COR-L47 (cell line): ENCODE results near the gene TARS2.
A peak's percentile ranks its signal among the peaks of the same experiment; 100 is the strongest.

Source experiments
- DNase-seq: peaks from one replicate; lab custom pipeline; 2025; lab: John Stamatoyannopoulos, UW

The TARS2 gene

DNA sequence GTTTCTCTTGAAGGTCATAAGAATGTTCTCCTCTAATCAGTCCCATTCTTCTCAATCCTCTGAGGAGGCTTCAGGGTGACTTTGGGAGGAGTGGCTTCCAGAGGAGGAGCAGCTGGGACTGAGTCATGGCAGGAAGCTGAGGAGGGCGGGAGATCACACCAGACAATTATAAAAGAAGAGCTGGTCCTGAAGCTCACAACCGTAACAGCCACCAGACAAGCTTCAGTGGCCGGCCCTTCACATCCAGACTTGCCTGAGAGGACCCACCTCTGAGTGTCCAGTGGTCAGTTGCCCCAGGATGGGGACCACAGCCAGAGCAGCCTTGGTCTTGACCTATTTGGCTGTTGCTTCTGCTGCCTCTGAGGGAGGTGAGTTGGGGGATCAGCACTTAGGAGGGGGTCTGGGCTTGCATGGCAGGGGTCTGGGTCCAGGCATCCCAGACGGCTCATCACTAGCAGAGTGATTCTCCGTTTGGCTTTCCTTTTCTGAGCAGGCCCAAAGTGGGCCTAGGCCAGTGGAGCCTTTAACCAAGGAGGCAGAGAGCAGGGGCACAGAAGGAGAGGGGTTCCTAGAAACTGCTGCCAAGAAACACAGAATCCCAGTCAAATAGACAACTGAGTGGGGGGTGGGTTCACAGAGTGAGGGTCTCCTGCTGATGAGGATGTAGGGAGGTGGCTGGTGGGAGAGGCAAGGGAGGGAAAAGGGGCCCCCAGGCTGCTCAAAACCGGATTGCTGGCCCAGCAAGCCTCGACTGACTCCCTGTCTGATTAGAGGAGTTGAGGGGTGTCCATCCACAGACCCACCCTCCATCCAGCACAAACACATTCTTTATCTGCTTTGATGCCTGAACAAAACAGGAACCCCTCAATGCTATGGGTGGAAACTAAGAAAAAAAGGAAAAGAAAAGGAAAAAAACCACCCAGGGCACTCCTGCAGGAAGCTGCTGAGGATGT lies 21.0 kb downstream of the TARS2 start, which contains the start of gene ECM1:
Gene ECM1 (plus strand): TSS at position 198 of the 953 bp plus-strand sequence. CDS start 101 bp downstream, at position 299.
- DNase-seq: no peak

GRCh38 chr1:150508982-150509381 lies 21.8 kb downstream of the TARS2 start:
- DNase-seq: no peak

GRCh38 chr1:150511551-150511950 lies 24.3 kb downstream of the TARS2 start:
- DNase-seq: peak; percentile 98

- DNase-seq: no peak
Observed at GRCh38 chr1:150511985-150512660, 24.9 kb downstream of the TARS2 start.

DNA sequence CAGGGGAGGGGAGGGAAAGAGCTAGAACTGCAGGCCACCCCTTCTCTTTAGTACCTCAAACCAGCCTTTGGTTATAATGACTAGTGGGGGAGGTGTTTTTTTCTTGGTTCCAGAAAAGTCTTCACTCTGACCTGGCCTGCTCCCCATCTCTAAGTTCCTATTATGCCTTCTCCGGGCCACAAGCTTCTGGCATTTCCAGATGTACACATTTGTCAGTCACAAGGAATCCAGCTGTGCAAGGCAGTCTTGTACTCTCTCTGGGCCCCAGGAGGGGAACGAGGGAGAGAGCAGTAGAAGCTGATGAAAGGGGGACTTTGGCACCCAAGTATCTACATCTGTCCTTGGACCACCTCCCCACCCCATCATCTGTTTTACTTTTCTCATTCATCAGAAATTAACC lies 25.6 kb downstream of the TARS2 start:
- DNase-seq: no peak

DNA sequence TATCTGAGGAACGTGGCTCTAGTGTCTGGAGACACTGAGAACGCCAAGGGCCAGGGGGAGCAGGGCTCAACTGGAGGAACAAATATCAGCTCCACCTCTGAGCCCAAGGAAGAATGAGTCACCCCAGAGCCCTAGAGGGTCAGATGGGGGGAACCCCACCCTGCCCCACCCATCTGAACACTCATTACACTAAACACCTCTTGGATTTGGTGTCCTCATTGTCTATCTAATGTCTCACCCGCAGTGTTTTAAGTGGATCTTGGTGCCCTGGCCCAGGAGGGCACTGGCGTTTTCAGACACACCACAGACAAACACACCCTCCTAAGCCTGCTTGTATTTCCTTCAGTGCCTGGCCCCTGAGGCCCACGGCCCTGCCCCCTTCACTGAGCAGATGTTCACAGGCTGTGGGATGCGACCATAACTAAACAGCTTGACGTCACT lies 26.2 kb downstream of the TARS2 start:
- no peak for DNase-seq

- no peak for DNase-seq
Observed at GRCh38 chr1:150514260-150514659, 27.0 kb downstream of the TARS2 start.

DNA sequence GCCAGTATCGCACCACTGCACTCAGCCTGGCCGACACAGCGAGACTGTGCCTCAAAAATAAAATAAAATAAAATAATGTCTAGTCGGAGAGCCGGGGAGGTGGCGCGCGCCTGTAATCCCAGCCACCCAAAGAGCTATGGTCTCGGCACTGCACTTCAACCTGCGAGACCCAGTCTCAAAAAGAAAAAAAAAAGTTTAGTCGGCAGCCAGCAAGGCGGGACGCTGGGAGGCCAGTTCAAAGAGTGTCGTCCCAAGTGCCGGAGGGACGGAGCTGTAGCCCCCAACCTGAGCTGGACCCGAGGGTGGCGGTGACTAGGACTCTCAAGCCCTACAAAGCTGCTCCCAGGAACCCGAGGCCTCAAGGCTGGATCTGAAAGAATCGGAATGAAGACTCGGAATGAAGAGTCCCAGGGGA lies 27.7 kb downstream of the TARS2 start:
- DNase-seq: no peak

- DNase-seq: peak; percentile 94
Observed at GRCh38 chr1:150515328-150516049, 28.3 kb downstream of the TARS2 start, which contains the start of gene FALEC. FALEC (plus strand) TSS chr1:150515752.

- no peak for DNase-seq
Observed at GRCh38 chr1:150516050-150516591, 28.9 kb downstream of the TARS2 start.

GRCh38 chr1:150516616-150517015 lies 29.4 kb downstream of the TARS2 start:
- no peak for DNase-seq

GRCh38 chr1:150521196-150521968 lies 34.2 kb downstream of the TARS2 start:
- DNase-seq: no peak

DNA sequence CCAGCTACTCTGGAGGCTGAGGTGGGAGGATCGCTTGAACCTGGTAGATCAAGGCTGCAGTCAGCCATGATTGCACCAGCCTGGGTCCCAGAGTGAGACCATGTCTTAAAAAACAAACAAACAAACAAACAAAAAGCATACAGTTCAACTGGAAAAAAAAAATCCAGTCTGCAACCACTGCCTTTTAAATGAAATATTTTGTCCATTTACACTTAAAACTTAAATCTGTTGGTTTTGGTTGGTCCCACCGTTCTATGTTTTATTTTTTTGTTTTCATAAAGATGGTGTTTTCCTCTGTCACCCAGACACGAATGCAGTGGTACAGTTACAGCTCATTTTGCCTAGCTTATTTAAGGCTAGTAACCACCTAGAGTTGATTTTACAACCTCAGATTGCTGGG lies 38.1 kb downstream of the TARS2 start:
- DNase-seq: no peak

DNA sequence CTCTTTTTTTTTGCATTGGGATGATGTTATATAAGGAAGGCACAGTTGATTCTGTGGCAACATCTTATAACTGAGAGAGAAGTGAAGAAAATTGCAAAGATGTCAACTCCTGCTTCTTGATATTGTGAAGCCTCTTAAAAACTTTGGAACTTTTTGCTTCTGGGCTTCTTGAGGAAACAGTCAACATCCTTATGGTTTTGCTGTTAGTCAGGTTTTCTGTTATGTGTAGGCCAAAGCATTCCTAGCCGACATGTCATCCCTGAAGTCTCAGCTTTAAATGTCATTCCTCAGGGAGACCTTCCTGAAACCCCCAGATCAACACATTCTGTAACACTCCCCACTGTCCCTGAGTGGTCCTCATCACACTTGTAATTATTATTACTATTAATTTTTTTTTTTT lies 41.0 kb downstream of the TARS2 start:
- DNase-seq: no peak

- DNase-seq: no peak
Observed at GRCh38 chr1:150529017-150529416, 41.8 kb downstream of the TARS2 start.

DNA sequence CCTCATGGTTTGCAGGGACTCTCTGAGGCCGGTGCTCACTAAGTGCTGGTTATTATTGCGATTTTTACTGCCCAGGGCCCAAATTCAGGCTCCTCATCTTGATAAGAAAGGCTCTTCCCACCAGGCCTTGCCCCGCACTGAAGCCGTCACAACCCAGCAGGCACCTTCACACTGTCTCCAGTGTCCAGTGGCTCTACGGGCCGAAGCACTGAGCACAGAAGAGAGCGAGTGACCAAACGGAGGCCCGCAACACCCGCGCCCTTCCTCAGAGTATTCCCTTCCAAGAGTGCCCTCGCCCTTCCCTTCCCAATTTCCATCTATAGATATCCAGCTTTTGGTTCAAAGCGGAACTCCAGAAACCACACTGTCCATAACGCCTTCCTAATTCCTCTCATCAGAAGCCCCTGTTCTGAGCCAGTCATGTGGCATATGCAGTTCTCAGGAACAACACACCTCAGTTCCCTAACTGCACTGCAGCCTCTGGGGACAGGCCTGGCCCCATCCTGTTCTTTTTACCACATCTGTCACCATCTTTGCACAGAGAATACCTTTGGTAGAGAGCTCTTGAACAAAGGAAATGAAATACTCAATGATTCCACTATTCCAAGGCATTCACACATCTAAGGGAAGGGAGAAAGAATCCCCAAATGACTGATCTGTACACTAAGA lies 43.4 kb downstream of the TARS2 start:
- DNase-seq: no peak

DNA sequence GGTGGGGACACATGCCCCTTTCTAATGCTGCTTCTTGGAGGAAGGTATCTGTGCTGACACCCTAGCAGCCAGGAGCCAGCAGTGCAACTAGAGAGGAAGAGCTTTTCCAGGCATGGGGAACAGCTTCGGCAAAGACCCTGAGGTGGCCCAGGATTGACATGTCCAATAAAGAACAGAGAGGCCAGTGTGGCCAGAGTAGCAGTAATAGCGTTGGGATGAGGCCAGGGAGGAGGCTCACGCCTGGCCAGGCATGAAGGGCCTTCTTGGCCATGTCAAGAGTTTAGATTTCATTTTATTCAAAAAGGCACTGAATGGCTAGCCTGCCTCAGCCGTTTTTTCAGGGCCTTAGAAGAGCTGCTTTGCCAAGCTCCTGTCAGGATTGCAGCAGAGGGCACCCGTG lies 45.6 kb downstream of the TARS2 start:
- no peak for DNase-seq

GRCh38 chr1:150534002-150534401 lies 46.8 kb downstream of the TARS2 start:
- no peak for DNase-seq

DNA sequence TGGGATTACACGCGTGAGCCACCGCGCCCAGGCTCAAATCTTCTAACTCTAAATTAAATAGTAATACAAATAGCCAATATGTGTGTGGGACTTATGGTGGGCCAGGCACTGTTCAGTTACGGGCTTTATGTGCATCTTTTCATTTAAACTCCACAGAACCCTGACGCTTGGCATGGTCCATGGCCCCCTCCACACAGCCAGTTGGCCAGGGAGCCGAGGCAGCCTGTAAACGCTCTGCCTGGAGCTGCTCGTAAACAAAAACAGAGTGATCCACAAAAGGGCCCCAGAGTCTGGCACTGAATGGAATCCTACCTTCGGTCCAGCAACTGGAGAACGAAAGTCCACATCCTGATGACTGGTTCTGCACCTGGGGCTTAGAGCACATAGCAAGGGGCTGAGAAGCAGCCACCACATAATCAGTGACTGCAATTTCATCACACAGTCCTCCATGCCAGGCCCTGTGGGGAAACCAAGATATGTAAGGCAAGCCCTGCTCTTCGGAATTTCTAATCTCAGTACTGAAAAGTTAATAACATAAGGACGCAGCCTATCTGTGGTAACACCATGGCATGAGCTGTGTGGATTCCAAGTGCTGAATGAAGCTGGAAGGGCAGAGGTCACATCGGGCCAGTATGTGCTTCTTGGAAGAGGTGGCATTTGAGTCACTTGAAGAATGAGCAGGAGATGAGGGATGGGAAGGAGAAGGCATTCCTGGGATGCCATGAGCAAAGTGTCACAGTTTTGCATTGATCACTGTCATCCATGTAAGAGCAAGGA lies 48.5 kb downstream of the TARS2 start:
- no peak for DNase-seq
